Activated CD4-positive, alpha-beta T cell treated with anti-CD3 and anti-CD28 coated beads, Interleukin-2, amount 10 ng/mL, durations not matched to agents 7 days and 5 days (primary cell): ENCODE results near the gene MINK1. TPM values are rescaled to one million over a fixed set of nuclear protein-coding genes. Genes with fewer than 3 reads are reported as not detected.

Experiments
- CTCF ChIA-PET: fragments of 350-600 bp; sonication (Branson Sonifier 250); formaldehyde crosslinking; loops from one replicate; lab custom pipeline; 2021; ENCODE audit warnings: antibody characterized with exemption; lab: Charles Lee
- POLR2A ChIA-PET: fragments of 350-600 bp; sonication (Branson Sonifier 250); formaldehyde crosslinking; loops from one replicate; lab custom pipeline; 2021; ENCODE audit warnings: antibody characterized with exemption; lab: Charles Lee
- DNase-seq: peaks from one replicate; pipeline ENCODE4 v3.0.0-alpha.2; 2020
- H3K27ac Mint-ChIP-seq: one replicate; pipeline ENCODE4 v1.8.0; 2021; ENCODE audit warnings: mild to moderate bottlenecking, moderate library complexity, mixed read lengths
- H3K27me3 Mint-ChIP-seq: one replicate; pipeline ENCODE4 v1.8.0; 2021; ENCODE audit warnings: mixed read lengths
- H3K36me3 Mint-ChIP-seq: one replicate; pipeline ENCODE4 v1.8.0; 2021; ENCODE audit warnings: low read depth, mixed read lengths
- H3K4me1 Mint-ChIP-seq: one replicate; pipeline ENCODE4 v1.8.0; 2021; ENCODE audit warnings: mixed read lengths
- H3K4me3 Mint-ChIP-seq: one replicate; pipeline ENCODE4 v1.8.0; 2021; ENCODE audit warnings: mild to moderate bottlenecking, moderate library complexity, mixed read lengths
- H3K9me3 Mint-ChIP-seq: one replicate; pipeline ENCODE4 v1.8.0; 2021; ENCODE audit warnings: mixed read lengths
- total RNA-seq, 2 experiments: library from RNA; stranded (reverse); gene quantifications; one replicate each; pipeline ENCODE4 v1.2.3, GENCODE V29; 2021

MINK1 gene
- total RNA-seq: 100 to 1,000 TPM; 112 to 133 TPM

DNA sequence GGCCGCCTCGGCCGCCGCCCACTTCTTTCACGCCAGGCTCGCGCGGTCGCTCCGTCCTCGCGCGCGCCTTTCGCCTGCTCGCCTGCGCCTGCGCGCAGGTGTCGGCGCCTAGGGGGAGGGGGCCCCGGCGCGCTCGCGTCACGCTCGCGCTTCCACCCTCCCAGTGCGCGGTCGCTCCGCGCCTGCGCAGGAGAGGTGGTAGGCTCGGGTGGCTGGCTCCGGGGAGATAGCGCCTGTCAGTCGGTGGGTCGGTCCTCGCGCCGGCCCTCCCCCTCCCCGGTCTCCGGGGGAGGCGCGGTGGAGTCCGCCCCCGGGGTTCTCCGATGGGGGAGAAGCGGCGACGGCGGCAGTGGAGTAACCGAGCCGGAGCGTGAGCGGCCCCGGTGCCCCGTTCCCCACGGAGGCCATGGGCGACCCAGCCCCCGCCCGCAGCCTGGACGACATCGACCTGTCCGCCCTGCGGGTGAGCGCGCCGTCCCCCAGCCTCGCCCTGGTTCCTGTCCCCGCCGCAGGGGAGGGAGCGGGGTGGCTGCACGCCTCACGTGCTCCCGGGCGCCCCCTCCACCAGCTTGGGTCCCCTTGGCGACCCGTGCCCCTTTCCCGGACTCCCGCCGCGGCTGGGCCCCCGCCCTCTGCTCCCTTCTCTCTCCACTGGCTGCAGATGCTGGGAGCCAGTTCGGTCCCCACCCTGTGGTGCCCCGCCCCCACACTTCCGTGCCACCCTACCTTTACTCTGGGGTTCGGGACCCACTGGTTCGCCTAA lies at the start of gene MINK1:
TSS of gene MINK1 (plus strand) at position 163 of the 763 bp plus-strand sequence. CDS start at position 407, 244 bp downstream.
- Mint-ChIP-seq H3K27me3 (peaks cover 4% of the 10 kb centered on the region), H3K36me3 (peaks cover 15% of the 10 kb centered on the region), H3K9me3 (no peaks in the 10 kb centered on the region), H3K27ac (peak within 1 kb of the TSS; percentile 91), H3K4me1 (peaks cover 41% of the 10 kb centered on the region), H3K4me3 (peak within 1 kb of the TSS; percentile 86)
- ChIA-PET CTCF (no interaction called here), POLR2A (no interaction called here)
- peak; percentile 90 for DNase-seq

DNA sequence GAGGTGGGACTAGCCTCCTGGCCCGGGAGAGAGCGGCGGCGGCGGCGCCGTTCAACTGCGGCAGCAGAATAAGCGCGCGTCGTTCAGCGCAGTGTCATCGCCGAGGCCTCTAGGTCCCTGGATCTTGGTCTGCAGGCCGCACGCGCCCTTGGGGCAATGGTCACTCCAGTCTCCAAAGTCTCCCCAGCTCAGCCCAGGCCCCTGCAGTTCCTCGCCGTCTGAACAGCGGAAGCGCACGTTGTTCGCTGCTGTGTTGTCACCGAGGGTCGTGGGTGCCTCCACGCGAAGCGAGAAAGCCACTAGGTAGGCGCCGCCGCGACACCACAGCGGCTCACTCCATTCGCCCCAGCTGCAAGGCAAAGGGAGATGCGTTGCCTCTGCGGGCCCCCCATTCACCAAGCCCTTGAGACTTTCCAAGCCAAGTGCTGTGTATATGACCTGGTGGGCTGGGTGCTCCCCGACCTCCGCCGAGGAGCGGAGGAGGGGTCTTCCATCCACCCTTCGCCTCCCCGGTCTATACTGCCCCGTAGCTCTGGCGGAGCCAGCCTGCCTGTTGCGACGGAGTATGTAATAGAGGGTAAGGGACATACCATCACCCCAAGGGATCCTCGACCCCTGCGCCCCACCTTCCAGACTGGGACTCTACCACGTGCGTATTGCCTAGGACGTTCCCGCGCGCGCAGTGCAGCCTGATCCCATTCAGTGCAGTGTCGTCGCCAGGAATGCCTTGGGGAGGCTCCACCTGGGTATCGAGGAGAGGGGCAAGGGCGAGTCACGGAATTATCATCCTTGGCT lies 47.6 kb upstream of the MINK1 start:
- Mint-ChIP-seq H3K4me1 (peaks cover 34% of the 10 kb centered on the region), H3K36me3 (no peaks in the 10 kb centered on the region), H3K4me3 (no peak overlapping the region), H3K27me3 (peaks cover 64% of the 10 kb centered on the region), H3K9me3 (no peaks in the 10 kb centered on the region), H3K27ac (no peak overlapping the region)
- ChIA-PET POLR2A (no interaction called here), CTCF (interaction anchor here (0.6 to 2.0 kb wide), 3 partner anchors 13 to 139 kb away, joined by 3 to 7 read pairs (median 3); no protein-coding TSS in a partner anchor)
- DNase-seq: no peak

DNA sequence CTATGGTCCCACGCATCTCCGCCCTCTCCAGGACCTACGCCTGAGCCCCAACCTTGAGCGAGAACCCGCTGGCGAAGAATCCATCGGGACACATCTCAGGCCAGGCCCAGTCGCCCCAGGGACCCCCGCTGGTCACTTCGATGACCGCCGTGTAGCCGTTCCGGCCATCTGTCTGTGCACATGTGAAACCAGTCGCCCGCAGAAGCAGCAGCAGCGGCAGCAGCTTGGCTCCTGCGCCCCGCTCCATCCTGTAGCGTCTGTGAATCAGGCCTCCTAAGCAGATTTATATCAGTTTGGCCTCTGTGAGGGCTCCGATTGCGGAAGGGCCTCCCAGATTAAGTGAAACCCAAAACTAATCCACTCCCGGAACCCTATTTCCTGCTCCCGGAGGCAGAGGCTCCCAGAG lies 47.0 kb upstream of the MINK1 start, which contains the start of gene VMO1:
TSS of gene VMO1 (minus strand) at position 259 of the 406 bp plus-strand sequence. CDS start at position 247, 12 bp downstream.
- no peak for DNase-seq
- Mint-ChIP-seq H3K9me3 (no peaks in the 10 kb centered on the region), H3K27me3 (peaks cover 61% of the 10 kb centered on the region), H3K36me3 (no peaks in the 10 kb centered on the region), H3K4me1 (peaks cover 38% of the 10 kb centered on the region), H3K27ac (no peak within 1 kb of the TSS), H3K4me3 (no peak within 1 kb of the TSS)
- ChIA-PET CTCF (interaction anchor here (1.4 kb wide), 1 partner anchor 54 kb away, joined by 3 read pairs; the partner anchor contains the start of gene MED11), POLR2A (no interaction called here)

DNA sequence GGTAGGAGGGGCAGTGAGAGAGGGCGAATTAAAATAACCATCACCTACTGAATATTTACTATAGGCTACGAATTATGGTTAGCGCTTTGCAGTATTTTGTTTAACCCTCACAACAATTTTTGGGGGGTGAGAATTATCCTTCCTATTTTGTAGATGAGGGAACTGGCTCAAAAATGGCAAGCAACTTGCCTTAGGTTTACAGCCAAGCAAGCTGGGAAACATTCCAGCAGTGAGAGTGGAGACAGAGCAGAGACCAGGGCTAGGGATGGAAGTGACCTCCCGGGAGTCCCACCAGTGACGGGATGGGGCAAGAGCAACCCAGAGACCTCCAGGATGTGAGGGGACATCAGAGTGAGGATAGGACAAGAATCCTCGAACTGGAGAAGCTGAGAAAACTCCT lies 46.6 kb upstream of the MINK1 start:
- Mint-ChIP-seq H3K27ac (no peak overlapping the region), H3K27me3 (peaks cover 61% of the 10 kb centered on the region), H3K4me3 (no peak overlapping the region), H3K9me3 (no peaks in the 10 kb centered on the region), H3K36me3 (no peaks in the 10 kb centered on the region), H3K4me1 (peaks cover 40% of the 10 kb centered on the region)
- ChIA-PET CTCF (interaction anchor here (0.8 to 1.4 kb wide), 2 partner anchors 9 to 55 kb away, joined by 3 read pairs; partner anchors contain the start of genes MED11 and PSMB6), POLR2A (no interaction called here)
- no peak for DNase-seq

DNA sequence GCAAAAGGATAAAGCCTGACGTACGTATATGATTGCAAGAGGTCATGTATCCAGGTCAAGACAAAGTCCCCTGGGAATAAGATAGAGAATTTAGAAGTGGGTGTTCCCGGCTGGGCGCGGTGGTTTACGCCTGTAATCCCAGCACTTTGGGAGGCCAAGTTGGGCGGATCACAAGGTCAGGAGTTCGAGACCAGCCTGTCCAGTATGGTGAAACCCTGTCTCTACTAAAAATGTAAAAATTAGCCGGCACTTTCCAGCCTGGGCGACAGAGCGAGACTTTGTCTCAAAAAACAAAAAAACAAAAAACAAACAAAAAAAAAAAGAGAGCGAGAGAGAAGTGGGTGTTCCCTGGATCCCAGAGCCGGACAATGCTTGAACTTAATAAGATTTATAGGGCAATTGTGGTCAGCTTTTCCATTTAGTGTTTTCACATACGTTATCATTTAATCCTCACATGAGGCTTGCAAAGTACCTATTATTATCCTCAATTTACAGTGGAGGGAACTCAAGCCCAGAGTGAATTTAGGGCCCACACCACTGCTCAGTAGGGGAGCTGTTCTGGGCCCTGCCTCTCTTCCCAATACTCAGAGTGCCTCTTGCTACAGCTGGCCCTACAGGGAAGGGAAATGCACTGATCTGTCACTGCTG lies 44.9 kb upstream of the MINK1 start:
- H3K36me3 Mint-ChIP-seq: no peaks in the 10 kb centered on the region
- no peak for DNase-seq
- H3K4me1 Mint-ChIP-seq: peaks cover 35% of the 10 kb centered on the region
- CTCF ChIA-PET: interaction anchor here (1.2 to 2.1 kb wide), 2 partner anchors 13 to 17 kb away, joined by 4 to 7 read pairs; partner anchors contain the start of gene TM4SF5
- H3K27ac Mint-ChIP-seq: no peak overlapping the region
- POLR2A ChIA-PET: no interaction called here
- peak overlapping the region; percentile 22 for H3K4me3 Mint-ChIP-seq
- H3K9me3 Mint-ChIP-seq: no peaks in the 10 kb centered on the region
- H3K27me3 Mint-ChIP-seq: peaks cover 52% of the 10 kb centered on the region

DNA sequence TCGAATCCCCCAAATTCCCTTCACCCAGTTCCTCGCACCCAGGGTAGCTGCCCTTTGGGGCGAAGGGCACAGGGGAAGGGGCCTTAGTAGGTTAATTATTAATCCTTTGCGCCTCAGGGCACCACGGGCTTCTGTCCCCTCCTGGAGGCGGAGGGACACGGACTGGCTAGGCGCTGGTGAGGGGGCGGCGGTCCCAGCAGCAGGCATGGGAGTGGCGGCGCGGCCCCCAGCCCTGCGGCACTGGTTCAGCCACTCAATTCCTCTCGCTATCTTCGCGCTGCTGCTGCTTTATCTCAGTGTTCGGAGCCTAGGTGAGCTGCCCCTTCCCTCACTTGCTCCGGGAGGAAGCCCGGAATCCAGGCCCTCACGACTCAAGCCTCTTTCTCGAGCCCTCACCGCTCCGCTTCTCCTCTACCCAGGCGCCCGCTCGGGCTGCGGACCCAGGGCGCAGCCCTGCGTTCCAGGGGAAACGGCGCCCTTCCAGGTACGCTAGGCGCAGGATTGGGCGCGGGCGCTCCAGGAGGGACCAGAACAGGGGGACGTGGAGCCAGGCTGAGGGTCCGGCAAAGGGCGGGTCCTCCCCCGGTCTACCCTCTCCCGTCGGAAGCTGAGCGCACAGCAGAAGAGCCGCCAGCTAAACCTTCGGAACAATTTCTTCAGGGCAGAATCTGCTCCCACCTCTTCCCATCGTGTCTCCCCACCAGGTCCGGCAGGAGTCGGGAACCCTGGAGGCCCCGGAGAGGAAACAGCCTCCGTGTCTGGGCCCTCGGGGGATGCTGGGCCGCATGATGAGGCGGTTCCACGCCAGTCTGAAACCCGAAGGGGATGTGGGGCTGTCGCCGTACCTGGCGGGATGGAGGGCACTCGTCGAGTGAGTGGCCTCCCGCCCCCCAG lies 44.1 kb upstream of the MINK1 start, which contains the start of gene GLTPD2:
TSS of gene GLTPD2 (plus strand) at position 158 of the 894 bp plus-strand sequence. CDS start at position 206, 48 bp downstream.
- Mint-ChIP-seq H3K9me3 (no peaks in the 10 kb centered on the region), H3K27ac (peak within 1 kb of the TSS; percentile 52), H3K27me3 (peaks cover 47% of the 10 kb centered on the region), H3K4me3 (peak within 1 kb of the TSS; percentile 62), H3K36me3 (no peaks in the 10 kb centered on the region), H3K4me1 (peaks cover 33% of the 10 kb centered on the region)
- CTCF ChIA-PET: interaction anchor here (0.6 to 2.4 kb wide), 36 partner anchors 9 to 1065 kb away, joined by 3 to 20 read pairs (median 4); partner anchors contain the start of genes ARRB2, C17orf107, CHRNE and CXCL16
- POLR2A ChIA-PET: interaction anchor here (0.5 kb wide), 1 partner anchor 259 kb away, joined by 6 read pairs; no protein-coding TSS in a partner anchor
- no peak for DNase-seq

DNA sequence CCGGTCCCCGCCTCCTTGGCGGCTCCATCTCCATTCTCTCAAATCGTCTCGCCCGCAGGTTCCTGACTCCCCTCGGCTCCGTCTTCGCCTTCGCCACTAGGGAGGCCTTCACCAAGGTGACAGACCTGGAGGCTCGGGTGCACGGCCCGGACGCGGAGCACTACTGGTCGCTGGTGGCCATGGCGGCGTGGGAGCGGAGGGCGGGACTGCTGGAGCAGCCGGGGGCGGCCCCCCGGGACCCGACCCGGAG lies 43.5 kb upstream of the MINK1 start:
- POLR2A ChIA-PET: interaction anchor here (0.5 kb wide), 1 partner anchor 260 kb away, joined by 6 read pairs; no protein-coding TSS in a partner anchor
- peak overlapping the region; percentile 52 for H3K27ac Mint-ChIP-seq

DNA sequence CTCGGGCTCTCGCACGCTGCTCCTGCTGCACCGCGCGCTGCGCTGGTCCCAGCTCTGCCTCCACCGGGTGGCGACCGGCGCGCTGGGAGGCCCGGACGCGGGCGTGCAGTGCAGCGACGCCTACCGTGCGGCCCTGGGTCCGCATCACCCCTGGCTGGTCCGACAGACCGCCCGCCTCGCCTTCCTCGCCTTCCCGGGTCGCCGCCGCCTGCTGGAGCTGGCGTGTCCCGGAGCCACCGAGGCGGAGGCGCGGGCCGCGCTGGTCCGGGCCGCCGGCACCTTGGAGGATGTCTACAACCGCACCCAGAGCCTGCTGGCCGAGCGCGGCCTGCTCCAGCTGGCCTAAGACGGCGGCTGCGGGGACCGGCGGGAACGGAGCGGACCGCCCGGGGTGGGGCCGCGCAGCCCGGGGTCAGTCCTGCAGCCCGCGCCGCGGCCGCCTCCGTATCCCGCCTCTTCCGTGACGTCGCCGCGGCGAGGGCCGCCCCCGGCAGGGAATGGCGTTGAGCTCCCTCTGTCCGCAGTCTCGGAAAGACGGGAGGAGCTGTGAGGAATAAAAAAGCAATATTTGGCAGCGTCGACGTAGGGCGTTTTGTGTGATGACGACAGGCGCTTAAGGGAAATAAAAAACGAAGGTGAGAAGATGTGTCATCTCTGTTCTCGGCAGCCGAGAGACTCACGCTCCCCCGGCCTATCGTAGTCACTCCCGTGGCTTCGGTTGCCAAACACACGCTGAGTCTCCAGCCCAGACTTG lies 43.0 kb upstream of the MINK1 start:
- CTCF ChIA-PET: interaction anchor here (0.6 to 2.4 kb wide), 39 partner anchors 9 to 1066 kb away, joined by 3 to 20 read pairs (median 4); partner anchors contain the start of genes ARRB2, C17orf107, CHRNE and CXCL16
- Mint-ChIP-seq H3K27me3 (peaks cover 40% of the 10 kb centered on the region), H3K27ac (peak overlapping the region; percentile 92), H3K4me1 (peaks cover 33% of the 10 kb centered on the region), H3K9me3 (no peaks in the 10 kb centered on the region), H3K36me3 (no peaks in the 10 kb centered on the region), H3K4me3 (peak overlapping the region; percentile 81)
- DNase-seq: peak; percentile 81
- POLR2A ChIA-PET: interaction anchor here (0.5 to 1.0 kb wide), 3 partner anchors 260 to 750 kb away, joined by 3 to 6 read pairs (median 3); partner anchors contain the start of genes CYB5D2 and ZZEF1

More for the DNA sequence above, 43.5 kb upstream of the MINK1 start:
- peaks cover 33% of the 10 kb centered on the region for H3K4me1 Mint-ChIP-seq
- no peak for DNase-seq
- H3K9me3 Mint-ChIP-seq: no peaks in the 10 kb centered on the region
- no peaks in the 10 kb centered on the region for H3K36me3 Mint-ChIP-seq
- peak overlapping the region; percentile 62 for H3K4me3 Mint-ChIP-seq
- CTCF ChIA-PET: interaction anchor here (0.6 to 2.4 kb wide), 36 partner anchors 10 to 1066 kb away, joined by 3 to 20 read pairs (median 4); partner anchors contain the start of genes ARRB2, C17orf107, CHRNE and CXCL16
- peaks cover 42% of the 10 kb centered on the region for H3K27me3 Mint-ChIP-seq

DNA sequence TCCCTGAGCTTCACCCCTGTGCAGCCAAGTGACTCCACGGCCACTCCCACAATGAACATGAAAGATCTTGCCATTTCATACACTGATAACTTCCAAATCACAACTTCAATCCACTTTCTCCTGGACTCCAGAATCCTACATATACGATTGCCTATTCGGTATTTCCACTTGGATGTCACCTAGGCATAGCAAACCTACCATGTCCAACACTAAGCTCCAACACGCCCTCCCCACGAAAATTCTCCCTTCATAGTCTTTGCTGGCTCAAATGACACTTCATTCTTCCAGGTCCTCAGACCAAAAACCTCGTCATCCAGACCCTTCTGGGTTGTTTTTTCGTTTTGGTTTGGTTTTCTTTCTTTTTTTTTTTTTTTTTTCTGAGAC lies 42.4 kb upstream of the MINK1 start:
- DNase-seq: no peak
- no peaks in the 10 kb centered on the region for H3K9me3 Mint-ChIP-seq
- ChIA-PET POLR2A (interaction anchor here (0.6 to 1.0 kb wide), 2 partner anchors 648 to 750 kb away, joined by 3 read pairs; partner anchors contain the start of genes CYB5D2 and ZZEF1), CTCF (interaction anchor here (1.0 to 2.4 kb wide), 25 partner anchors 9 to 224 kb away, joined by 3 to 20 read pairs (median 6); partner anchors contain the start of genes ARRB2, C17orf107, CHRNE and CXCL16)
- H3K4me3 Mint-ChIP-seq: peak overlapping the region; percentile 81
- H3K27me3 Mint-ChIP-seq: peaks cover 34% of the 10 kb centered on the region
- H3K4me1 Mint-ChIP-seq: peaks cover 34% of the 10 kb centered on the region
- H3K36me3 Mint-ChIP-seq: no peaks in the 10 kb centered on the region
- peak overlapping the region; percentile 92 for H3K27ac Mint-ChIP-seq

DNA sequence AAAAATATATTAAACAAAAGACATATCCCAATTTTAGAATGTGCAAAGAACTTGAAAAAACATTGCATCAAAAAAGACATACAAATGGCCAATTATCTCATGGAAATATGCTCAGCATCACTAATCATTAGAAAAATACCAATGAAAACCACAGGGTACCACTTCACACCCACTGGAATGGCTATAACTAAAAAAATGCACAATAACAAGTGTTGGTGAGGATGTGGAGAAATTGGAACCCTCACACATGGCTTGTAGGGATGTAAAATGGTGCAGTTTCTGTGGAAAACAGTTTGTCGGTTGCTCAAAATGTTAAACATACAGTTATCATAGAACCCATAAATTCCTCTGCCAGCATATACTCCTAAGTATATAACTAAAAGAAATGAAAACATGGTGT lies 38.0 kb upstream of the MINK1 start:
- ChIA-PET CTCF (no interaction called here), POLR2A (no interaction called here)
- Mint-ChIP-seq H3K4me1 (peaks cover 29% of the 10 kb centered on the region), H3K27me3 (peaks cover 3% of the 10 kb centered on the region), H3K27ac (peak overlapping the region; percentile 96), H3K9me3 (no peaks in the 10 kb centered on the region), H3K4me3 (peak overlapping the region; percentile 99), H3K36me3 (peaks cover 15% of the 10 kb centered on the region)
- no peak for DNase-seq
